Measurements from ENCODE around the gene DNMT3B.
"Not testable (repeated sequence)": the region's sequence is repeated elsewhere in the genome, so short reads cannot be mapped to it uniquely, and the experiment has no call there.

Gene DNMT3B

GRCh38 chr20:32764005-32764960, 2.1 kb downstream of the DNMT3B start:
- no peak for TF ChIP-seq CTCF (IDR thresholded peaks at IDR 0.05)
- DNase-seq (ENCODE audit: low spot score) = no peak
- H3K4me3 ChIP-seq = no peak overlapping the region
- H3K27ac ChIP-seq = no peak overlapping the region

- not testable (repeated sequence) for DNase-seq (ENCODE audit: low spot score); H3K27ac ChIP-seq; H3K4me3 ChIP-seq
Observed at GRCh38 chr20:32765230-32765875, 3.2 kb downstream of the DNMT3B start.

GRCh38 chr20:32767418-32768198, 5.4 kb downstream of the DNMT3B start:
- DNase-seq (ENCODE audit: low spot score) = no peak
- Histone ChIP-seq H3K27ac (no peak overlapping the region), H3K4me3 (no peak overlapping the region)
- no peak for TF ChIP-seq CTCF (IDR thresholded peaks at IDR 0.05)

GRCh38 chr20:32772046-32772445, 9.9 kb downstream of the DNMT3B start:
- no peak for TF ChIP-seq CTCF (IDR thresholded peaks at IDR 0.05)
- DNase-seq (ENCODE audit: low spot score) = no peak
- Histone ChIP-seq H3K4me3 (no peak overlapping the region), H3K27ac (no peak overlapping the region)

GRCh38 chr20:32773223-32773622, 11.0 kb downstream of the DNMT3B start:
- no peak for DNase-seq (ENCODE audit: low spot score)
- no peak for TF ChIP-seq CTCF (IDR thresholded peaks at IDR 0.05)
- no peak overlapping the region for H3K27ac ChIP-seq
- no peak overlapping the region for H3K4me3 ChIP-seq

- no peak for DNase-seq (ENCODE audit: low spot score)
- Histone ChIP-seq H3K4me3 (no peak overlapping the region), H3K27ac (no peak overlapping the region)
- TF ChIP-seq CTCF (IDR thresholded peaks at IDR 0.05) = no peak
Observed at GRCh38 chr20:32773855-32774254, 11.7 kb downstream of the DNMT3B start.

GRCh38 chr20:32775336-32775991, 13.3 kb downstream of the DNMT3B start:
- H3K27ac ChIP-seq = no peak overlapping the region
- TF ChIP-seq CTCF (IDR thresholded peaks at IDR 0.05) = no peak
- DNase-seq (ENCODE audit: low spot score) = no peak
- H3K4me3 ChIP-seq = no peak overlapping the region

Data from coronary artery (tissue), 2 donors.